Omental fat pad (tissue), 4 donors: ENCODE results near the gene LRPPRC. TPM values are rescaled to one million over a fixed set of nuclear protein-coding genes. Genes with fewer than 3 reads are reported as not detected.

Experiments
- ATAC-seq: fragments of 150-250 bp; one replicate; pipeline ENCODE4 v1.9.1; 2016; ENCODE audit warnings: mild to moderate bottlenecking, moderate library complexity; ENCODE audit not compliant: low FRiP score
- DNase-seq: peaks from one replicate; pipeline ENCODE4 v3.0.0-alpha.2; 2019; ENCODE audit warnings: low spot score
- total RNA-seq, 4 donors: library from RNA; depleted of rRNA; stranded (reverse); fragments of >200 nt; gene quantifications; one replicate each; pipeline ENCODE4 v1.1.0, GENCODE V29; 2016
- TF ChIP-seq, protein P1 (sequence below), 3 donors: fragments of 450-650 bp; IDR thresholded peaks; one replicate each; pipeline ENCODE4 v1.5.1; 2016 to 2017; ENCODE audit warnings: antibody characterized with exemption in 3 of 3, mild to moderate bottlenecking in 3 of 3, moderate library complexity in 2 of 3

Gene LRPPRC
- total RNA-seq, 4 donors from 2014 or later = 47.5 to 87.4 (median 56.3) TPM

DNA sequence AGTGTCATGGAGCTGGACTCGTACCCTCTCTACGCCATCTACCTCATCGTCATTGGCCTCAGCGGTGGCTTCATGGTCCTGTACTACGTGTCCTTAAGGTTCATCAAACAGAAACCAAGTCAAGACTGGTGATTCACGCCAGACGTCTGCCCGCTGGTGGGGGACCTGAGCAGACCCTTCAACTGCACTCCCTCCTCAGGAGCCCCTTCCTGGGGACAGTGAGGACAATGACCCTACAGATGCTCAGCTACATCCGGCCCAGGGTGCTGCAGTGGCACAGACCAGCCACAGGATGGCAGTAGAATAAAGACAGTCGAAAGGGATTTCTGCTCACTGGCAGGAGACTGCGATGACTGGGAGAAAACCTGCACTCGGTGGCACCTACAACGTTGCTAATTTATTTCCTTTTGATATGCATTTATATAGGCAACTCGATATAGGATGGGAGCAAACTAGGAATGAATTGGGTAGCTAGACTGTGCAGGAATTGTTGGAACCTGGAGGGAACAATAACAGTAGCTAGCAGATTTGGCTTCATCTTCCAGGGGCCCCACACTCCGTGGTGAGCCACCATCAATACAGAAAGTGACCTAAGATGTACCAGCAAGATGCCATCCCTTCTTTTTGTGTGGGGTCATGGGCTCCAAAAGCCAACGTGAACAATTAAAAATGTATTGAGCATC, 117.9 kb downstream of the LRPPRC start:
- ATAC-seq (peak; percentile 67), DNase-seq (no peak)
- TF ChIP-seq, protein P1, sequence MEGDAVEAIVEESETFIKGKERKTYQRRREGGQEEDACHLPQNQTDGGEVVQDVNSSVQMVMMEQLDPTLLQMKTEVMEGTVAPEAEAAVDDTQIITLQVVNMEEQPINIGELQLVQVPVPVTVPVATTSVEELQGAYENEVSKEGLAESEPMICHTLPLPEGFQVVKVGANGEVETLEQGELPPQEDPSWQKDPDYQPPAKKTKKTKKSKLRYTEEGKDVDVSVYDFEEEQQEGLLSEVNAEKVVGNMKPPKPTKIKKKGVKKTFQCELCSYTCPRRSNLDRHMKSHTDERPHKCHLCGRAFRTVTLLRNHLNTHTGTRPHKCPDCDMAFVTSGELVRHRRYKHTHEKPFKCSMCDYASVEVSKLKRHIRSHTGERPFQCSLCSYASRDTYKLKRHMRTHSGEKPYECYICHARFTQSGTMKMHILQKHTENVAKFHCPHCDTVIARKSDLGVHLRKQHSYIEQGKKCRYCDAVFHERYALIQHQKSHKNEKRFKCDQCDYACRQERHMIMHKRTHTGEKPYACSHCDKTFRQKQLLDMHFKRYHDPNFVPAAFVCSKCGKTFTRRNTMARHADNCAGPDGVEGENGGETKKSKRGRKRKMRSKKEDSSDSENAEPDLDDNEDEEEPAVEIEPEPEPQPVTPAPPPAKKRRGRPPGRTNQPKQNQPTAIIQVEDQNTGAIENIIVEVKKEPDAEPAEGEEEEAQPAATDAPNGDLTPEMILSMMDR (IDR thresholded peaks at IDR 0.05) = peak in 1 of 3 donors; percentile 40

DNA sequence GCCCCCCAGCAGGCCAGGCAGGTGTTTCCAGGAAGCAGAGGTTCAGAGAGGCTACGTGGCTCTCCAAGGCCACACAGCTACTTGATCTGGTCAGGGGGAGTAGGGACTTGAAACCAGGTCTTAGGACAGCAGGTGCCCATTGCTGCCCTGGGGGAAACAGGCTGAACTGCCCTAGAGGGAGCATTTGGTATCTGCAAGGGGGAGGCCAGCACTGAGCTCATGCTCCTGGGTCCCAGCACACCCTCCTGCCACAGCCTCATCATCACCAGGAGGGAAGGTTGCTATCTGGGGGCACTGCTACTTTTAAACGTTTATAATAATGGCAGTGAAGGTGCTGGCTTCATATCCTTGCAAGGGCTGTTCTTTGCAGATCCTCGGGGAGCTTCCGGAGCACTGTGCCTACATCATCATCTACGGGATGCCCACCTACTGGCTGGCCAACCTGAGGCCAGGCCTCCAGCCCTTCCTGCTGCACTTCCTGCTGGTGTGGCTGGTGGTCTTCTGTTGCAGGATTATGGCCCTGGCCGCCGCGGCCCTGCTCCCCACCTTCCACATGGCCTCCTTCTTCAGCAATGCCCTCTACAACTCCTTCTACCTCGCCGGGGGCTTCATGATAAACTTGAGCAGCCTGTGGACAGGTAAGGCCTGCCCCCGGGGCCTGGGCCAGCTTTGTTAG, 120.9 kb downstream of the LRPPRC start:
- DNase-seq (no peak), ATAC-seq (no peak)
- TF ChIP-seq, protein P1 (IDR thresholded peaks at IDR 0.05) = no peak

- ATAC-seq (no peak), DNase-seq (no peak)
- TF ChIP-seq, protein P1 (IDR thresholded peaks at IDR 0.05) = no peak
Observed at GRCh38 chr2:43872151-43872550, 123.6 kb downstream of the LRPPRC start.

DNA sequence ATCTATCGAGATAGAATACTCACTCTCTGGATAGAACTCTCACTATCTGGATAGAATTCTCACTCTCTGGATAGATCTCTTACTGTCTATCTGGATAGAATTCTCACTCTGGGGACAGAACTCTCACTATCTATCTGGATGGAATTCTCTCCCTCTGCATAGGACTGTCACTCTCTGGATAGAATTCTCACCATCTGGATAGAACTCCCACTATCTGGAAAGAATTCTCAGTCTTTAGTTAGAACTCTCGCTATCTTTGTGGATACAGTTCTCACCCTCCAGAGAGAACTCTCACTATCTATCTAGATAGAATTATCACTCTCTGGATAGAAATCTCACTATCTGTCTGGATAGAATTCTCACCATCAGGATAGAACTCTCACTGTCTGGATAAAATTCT, 140.5 kb downstream of the LRPPRC start:
- TF ChIP-seq, protein P1 (IDR thresholded peaks at IDR 0.05) = no peak
- ATAC-seq (no peak), DNase-seq (no peak)

GRCh38 chr2:43854671-43855070, 141.1 kb downstream of the LRPPRC start:
- TF ChIP-seq, protein P1 (IDR thresholded peaks at IDR 0.05) = no peak
- DNase-seq = no peak
- no peak for ATAC-seq

DNA sequence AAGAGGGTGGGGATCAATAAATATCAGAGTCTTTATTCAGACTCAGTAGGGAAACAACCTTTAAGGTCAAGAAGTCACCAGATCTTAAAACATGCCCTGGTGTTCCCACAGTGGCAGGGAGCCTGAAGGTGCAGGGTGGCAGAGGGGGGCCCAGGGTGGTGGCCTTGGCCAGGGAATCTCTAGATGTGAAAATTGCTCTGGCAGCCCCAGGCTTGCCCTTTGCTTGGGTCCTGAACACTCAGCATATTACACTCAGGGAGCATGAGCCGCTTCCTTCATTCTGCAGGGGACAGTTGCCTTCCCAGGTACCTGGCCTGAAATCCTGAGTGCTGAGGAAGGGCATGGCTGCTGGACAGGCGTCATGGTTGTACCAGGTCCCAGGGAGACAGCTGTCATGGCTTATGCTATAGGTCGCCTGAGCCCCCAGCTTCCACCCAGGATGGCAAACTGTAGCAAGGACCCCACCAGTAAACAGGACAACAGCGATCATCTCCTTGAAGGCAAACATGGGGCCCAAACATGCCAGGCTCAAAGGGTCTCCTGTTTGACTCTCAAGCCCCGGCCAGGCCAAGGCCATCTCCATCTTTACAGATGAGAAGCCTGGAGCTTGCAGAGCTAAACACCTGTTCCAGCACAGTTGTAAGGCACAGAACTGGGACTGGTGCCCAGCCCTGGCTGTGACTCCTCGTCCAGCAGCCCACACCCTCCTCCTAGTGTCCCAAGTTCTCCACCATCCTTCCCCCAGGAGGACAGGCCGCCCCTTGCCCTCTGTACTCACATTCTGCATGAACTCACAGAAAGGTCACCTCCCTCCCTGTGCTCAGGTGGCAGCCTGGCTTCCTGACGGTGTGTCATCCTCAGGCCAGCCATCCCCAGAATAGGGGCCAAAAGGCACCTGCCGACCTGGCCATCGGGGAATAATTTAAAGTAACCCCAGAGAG, 142.4 kb downstream of the LRPPRC start:
- TF ChIP-seq, protein P1 (IDR thresholded peaks at IDR 0.05) = no peak
- DNase-seq (no peak), ATAC-seq (no peak)
